Stimulated activated CD8-positive, alpha-beta memory T cell treated with anti-CD3 and anti-CD28 coated beads, Interleukin-12 subunit alpha, Interleukin-12 subunit beta, amount 100 ng/mL, for 4 hours (primary cell): Measurements from ENCODE around the gene IFT27.

Source experiments
- DNase-seq: peaks from one replicate; pipeline ENCODE4 v3.0.0-alpha.2; 2020; ENCODE audit warnings: low read depth

The IFT27 gene, protein sequence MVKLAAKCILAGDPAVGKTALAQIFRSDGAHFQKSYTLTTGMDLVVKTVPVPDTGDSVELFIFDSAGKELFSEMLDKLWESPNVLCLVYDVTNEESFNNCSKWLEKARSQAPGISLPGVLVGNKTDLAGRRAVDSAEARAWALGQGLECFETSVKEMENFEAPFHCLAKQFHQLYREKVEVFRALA

DNA sequence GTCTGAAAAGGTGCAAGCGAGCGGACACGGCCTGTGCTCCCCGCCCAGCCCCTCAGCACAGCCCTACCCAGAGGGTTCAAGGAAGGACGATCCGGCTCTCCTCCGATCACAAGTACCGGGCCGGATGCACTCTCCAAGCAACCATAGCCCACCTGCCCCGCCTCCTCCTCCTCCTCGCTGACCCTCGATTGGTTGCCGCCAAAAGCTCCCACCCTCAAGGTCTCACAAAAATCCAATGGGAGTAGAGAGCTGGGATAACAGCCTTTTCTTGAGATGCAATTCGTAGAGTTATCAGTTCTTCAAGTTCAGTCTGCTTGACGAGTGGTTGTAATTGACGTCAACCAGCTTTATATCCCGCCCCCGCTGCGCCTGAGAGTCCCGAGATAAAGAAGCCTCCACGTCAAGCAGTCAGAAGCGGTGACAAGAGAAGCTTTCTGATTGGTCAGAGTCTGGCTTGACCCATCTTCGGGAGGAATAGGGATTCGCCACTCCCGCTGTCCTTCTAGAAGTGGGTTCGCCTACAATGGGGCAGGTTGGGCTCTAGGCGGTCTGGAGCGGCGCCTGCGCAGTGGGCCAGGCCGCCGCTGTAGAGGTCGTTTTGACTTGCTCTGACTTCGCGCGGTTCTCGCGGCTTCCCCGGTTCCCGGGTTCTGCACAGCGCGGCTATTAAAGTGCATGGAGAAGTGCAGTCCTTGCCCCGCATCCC is at the start of gene IFT27:
Gene IFT27 (minus strand): TSS at position 156 of the 706 bp plus-strand sequence. CDS start 412 bp downstream, outside the sequence.
- DNase-seq, result peak; percentile 87

- no peak for DNase-seq
Observed at GRCh38 chr22:36824655-36825054, 48.7 kb upstream of the IFT27 start.

- DNase-seq, result no peak
Observed at GRCh38 chr22:36823186-36823839, 47.4 kb upstream of the IFT27 start.

DNA sequence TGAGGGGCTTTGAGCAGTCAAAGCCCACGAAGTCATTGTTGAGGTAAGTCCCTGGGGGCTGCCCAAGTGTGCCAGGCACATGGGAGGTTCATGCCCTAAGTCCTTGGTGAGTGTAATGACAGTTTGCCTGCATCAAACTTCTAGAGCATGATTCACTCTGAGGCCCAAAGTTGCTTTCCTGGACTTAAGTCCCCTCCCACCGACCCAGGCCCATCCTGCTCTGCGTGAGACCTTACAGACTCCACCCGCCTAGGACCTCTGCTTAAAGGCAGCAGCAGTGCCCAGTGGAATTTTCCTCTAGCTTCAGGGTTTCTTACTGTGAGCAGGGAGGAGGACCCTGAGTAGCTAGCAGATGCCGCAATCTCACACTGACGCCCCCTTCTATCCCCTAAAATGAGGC is 46.7 kb upstream of the IFT27 start:
- no peak for DNase-seq

GRCh38 chr22:36819112-36819511 is 43.2 kb upstream of the IFT27 start:
- DNase-seq, result no peak

DNA sequence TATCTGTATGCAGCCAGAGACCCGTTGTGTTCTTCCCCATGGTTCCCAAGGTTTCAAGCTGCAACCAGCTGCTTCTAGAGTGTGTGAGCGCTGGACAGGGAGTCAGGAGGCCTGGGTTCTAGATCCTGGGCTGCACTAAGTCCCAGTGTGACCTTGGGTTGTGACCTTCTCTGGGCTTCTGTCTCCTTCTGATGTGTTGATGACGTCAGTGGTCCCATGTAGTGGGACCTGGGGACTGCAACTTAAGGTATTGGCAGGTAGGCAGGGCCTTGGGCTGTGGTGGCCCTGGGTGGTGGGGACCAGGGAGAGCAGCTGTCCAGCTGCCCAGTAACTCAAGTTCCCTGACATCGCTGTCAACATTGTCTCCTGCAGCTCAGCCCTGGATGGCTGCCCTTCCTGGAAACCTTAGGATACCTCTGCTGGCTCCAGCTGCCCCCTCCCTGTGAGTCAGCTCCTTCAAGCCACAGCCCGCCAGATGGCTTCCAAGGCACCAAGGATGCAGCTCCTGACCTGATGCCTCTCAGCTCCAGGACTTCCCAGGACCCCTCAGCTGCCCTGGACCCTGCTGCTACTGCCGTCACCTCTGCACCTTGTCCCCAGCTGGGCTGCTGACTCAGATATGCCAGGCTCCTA is 42.2 kb upstream of the IFT27 start:
- no peak for DNase-seq

DNA sequence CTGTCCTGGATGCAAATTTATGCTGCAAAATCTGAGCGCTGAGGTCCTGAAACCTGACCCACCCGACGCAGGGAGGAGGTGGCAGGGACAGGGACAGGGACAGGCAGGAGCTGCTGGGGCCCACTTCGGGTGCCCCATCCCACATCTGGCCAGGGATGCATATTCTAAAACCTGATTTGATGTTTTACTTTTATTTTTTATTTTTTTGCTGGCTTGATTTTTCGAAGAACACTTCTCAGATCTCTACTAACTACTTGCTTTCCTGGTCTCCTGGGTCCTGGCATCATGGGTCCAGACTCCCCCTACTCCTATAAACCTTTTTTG is 41.6 kb upstream of the IFT27 start:
- DNase-seq, result no peak

GRCh38 chr22:36816636-36817524 is 41.0 kb upstream of the IFT27 start, which contains the start of gene PVALB:
TSS of gene PVALB (minus strand) at chr22:36817035. CDS start at chr22:36817005, 30 bp downstream.
- DNase-seq, result no peak

DNA sequence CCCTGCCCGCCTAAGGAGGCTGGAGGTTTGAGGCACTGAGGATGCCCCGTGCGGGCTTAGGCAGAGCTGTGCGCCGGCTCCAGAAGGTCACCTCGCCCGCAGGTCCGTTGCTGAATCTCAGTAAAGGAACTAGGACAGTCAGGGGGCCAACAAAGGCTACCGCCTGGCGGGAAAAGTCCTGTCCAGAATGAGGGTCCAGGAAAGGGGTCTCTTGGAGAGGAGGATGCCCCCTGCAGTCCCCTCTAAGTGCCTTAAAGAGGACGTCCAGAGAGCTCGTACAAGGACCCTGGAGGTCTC is 40.4 kb upstream of the IFT27 start:
- no peak for DNase-seq

GRCh38 chr22:36815558-36816338 is 39.8 kb upstream of the IFT27 start:
- DNase-seq, result no peak

- DNase-seq, result no peak
Observed at GRCh38 chr22:36814801-36815200, 38.9 kb upstream of the IFT27 start.

DNA sequence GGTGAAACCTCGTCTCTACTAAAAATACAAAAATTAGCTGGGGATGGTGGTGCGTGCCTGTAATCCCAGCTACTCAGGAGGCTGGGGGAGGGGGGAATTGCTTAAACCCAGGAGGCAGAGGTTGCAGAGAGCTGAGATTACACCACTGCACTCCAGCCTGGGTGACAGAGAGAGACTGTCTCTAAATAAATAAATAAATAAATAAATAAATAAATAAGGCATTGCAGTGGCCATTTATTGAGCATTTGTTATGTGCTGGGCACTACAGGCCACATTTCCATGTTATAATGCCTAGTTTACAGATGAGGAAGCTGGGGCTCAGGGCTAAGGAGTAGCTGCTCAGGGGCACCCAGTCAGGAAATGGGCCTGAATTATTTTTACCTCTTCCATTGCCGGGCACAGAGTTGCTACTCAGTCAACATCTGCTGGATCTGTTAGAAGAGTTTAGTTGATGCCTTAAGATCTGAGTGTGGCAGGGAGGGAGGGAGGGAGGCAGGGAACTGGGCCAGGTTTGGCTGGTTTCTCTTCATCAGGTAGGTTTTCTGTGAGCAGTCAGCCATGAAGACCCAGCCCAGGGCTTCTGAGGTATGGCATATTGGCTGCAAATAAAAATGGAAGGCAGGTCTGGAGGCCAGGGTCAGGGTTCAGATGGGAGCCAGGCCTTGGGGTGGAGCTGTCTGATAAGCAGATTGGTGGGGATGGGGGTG is 35.3 kb upstream of the IFT27 start:
- no peak for DNase-seq

GRCh38 chr22:36809351-36809750 is 33.4 kb upstream of the IFT27 start:
- no peak for DNase-seq

DNA sequence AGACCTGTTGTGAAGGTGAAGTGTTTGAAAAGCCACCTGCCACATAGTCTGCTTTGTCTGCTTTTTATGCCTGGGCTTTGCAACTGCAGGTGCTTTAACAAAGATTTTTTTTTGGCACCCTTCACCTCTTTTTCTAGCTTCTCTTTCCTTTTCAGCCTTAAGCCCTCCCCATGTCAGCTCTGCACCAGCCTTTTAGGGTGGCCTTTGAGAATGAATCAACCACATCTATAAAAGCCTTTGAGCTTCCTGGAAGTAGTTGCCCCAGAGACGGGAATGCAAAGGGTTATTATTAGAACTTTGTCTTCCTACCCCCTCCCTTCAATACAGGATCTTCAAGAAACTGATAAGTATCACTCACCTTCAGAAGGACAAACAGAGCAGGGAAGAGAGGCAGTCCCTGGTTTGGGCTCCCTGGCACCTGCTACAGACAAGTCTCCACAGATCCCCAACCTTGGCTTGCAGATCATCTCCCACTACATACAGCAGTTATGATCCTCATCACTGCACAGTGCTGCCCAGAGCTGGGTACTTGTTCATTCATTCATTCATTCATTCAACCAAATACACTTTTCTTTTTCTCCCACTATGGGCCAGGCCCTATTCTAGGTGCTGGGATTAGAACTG is 32.9 kb upstream of the IFT27 start:
- no peak for DNase-seq

DNA sequence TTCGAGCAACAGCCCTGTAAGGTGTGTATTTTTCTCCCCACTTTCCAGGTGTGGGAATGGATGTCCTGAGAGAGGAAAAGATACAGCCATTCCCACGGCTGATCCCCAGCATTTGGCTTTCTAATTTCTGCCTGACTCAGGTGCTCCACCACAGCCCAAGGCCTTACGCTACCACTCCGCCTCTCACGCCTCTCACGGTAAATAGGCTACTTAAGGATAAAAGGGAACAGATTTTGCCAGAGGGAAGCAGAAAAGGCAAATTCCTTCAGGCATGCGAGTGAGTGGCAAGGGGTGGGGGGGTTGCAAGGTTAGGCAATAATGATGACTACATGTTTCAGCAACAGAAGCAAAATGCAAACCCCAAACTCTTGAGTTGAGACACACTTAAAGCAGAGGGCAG is 31.7 kb upstream of the IFT27 start:
- no peak for DNase-seq

DNA sequence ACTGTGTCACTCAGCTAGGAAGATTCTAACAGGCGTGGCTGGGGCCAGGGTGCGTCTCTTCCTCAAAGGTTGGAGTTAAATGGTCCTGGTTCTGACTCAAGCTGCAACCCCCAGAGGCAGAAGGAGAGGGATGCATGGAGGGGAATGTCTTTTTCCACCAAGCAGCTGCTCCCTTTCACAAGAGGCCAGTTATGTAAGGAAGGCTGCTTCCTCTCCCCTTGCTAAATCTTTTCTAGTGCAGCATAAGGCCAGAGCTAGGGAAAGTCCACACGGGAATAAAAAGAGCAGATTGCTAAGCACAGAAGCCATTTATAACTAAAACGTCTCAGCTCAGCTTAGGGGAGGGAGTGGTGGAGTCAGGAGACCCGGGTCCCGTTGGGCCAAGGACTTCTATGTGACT is 30.9 kb upstream of the IFT27 start:
- DNase-seq, result no peak

- DNase-seq, result no peak
Observed at GRCh38 chr22:36803358-36803757, 27.4 kb upstream of the IFT27 start.

DNA sequence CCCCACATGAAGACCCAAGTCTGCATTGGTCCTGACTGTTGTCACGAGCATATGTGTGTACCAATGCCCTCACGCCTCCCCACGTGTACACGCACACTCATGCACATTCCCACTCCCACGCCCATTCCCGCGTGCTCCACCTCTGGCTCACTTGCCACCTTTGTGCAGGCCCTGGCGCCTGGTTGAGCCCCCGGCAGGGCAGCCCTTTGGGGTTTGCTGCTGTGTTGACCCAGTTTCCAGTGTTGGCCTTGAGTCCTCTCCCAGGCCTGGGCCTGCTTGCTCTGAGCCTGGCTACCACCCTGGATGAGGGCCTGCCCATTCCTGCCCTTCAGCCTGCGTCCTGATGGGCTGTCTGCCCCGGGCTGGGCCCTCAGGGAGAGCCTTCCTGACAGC is 22.8 kb upstream of the IFT27 start:
- no peak for DNase-seq

DNA sequence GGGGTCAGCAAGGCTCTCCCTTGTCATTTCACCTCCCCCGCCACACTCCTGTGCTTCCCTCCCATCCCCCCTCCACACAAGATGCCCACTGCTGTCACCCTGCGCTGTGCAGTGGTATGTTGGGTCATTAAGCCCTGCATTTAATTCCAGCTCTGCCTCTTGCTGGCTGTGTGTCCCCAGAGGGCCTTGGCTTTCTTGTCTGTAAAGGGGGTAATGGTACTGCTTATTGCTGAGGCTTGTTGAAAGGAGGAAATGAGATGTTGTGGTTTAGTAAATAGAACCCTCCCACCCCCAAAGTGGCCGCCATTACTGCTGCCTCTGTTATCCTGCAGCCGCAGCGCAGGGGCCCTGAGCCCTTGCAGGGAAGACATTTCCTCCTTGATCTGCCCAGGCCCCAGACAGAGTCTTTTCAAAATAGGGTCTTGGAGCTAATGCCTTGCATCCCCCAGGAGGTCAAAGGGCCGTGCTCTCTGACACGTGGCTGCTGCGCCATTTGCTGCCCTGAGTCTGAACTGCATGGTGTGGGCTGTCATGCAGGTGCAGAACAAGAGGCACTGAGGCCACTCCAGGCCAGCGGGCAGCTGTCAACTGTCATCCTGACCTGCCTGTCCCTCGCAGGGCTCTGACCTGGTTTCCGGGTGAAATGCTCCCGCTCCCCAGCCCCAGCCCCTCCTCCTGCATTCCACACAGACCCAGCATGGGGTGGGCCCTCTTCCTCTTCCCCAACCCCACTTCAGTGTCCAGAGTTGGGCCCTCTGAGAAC is 22.2 kb upstream of the IFT27 start:
- DNase-seq, result no peak

GRCh38 chr22:36797374-36797773 is 21.5 kb upstream of the IFT27 start:
- DNase-seq, result no peak
